ENCODE measurements around the gene SFI1. TPM values are rescaled to one million over a fixed set of nuclear protein-coding genes. Genes with fewer than 3 reads are reported as not detected.

The SFI1 gene
- total RNA-seq, 1 experiment from 2014 or later, result 55.2 TPM

DNA sequence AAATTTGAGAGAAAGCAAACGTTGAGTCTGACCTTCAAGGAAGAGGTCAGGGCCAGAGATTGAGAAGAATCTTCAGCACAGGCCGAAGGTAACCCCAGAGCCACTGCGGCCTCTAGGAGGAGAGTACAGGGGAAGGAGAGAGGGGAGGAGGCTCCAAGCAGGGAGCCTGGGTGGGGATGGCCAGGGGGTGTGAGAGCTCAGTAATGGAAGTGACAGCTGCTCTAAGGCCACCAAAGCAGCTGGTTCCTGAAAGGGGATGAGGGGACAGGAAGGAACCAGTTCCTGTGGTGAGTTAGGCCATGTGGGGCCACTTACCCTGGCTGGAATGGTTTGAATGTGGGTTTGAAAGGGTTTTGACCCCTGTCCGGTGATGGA is 119.6 kb downstream of the SFI1 start:
- peaks cover 4% of the 10 kb centered on the region for H3K36me3 ChIP-seq (ENCODE audit: control insufficient read depth, insufficient read depth, low read length)
- no peaks in the 10 kb centered on the region for H3K9me3 ChIP-seq
- Mint-ChIP-seq H3K4me3 (ENCODE audit: unreplicated experiment) (no peak overlapping the region), H3K4me1 (ENCODE audit: low read depth, unreplicated experiment) (no peaks in the 10 kb centered on the region), H3K9me3 (ENCODE audit: unreplicated experiment) (no peaks in the 10 kb centered on the region), H3K27ac (ENCODE audit: unreplicated experiment) (peak overlapping the region; percentile 25), H3K27me3 (ENCODE audit: insufficient read depth, unreplicated experiment) (no peaks in the 10 kb centered on the region), H3K36me3 (ENCODE audit: insufficient read depth, unreplicated experiment) (peaks cover 72% of the 10 kb centered on the region)
- H3K27me3 ChIP-seq (replicated peaks; ENCODE audit: control insufficient read depth, insufficient read depth, low read length), result no peaks in the 10 kb centered on the region
- CTCF ChIA-PET, result interaction anchor here (0.6 to 1.8 kb wide), 4 partner anchors 15 to 355 kb away, joined by 4 to 5 read pairs (median 4); no protein-coding TSS in a partner anchor
- H3K4me3 ChIP-seq (ENCODE audit: low read depth, low read length), result no peak overlapping the region
- POLR2A ChIA-PET, result interaction anchor here (0.6 kb wide), 1 partner anchor 15 kb away, joined by 3 read pairs; no protein-coding TSS in a partner anchor
- intact Hi-C loops (cut with micrococcal nuclease; ENCODE audit: unreplicated experiment), result loop anchor here (5.0 kb wide), 2 partner anchors 39 to 54 kb away; no protein-coding TSS in a partner anchor
- DNase-seq, result no peak
- TF ChIP-seq, protein P1, sequence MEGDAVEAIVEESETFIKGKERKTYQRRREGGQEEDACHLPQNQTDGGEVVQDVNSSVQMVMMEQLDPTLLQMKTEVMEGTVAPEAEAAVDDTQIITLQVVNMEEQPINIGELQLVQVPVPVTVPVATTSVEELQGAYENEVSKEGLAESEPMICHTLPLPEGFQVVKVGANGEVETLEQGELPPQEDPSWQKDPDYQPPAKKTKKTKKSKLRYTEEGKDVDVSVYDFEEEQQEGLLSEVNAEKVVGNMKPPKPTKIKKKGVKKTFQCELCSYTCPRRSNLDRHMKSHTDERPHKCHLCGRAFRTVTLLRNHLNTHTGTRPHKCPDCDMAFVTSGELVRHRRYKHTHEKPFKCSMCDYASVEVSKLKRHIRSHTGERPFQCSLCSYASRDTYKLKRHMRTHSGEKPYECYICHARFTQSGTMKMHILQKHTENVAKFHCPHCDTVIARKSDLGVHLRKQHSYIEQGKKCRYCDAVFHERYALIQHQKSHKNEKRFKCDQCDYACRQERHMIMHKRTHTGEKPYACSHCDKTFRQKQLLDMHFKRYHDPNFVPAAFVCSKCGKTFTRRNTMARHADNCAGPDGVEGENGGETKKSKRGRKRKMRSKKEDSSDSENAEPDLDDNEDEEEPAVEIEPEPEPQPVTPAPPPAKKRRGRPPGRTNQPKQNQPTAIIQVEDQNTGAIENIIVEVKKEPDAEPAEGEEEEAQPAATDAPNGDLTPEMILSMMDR (IDR thresholded peaks at IDR 0.05; ENCODE audit: insufficient read depth in 1 of 2, low read depth in 1 of 2, low read length in 1 of 2, severe bottlenecking in 1 of 2, unreplicated experiment in 1 of 2), result no peak
- peaks cover 13% of the 10 kb centered on the region for H3K4me1 ChIP-seq
- no TSS peak for BruUV-seq (replicated peaks)

DNA sequence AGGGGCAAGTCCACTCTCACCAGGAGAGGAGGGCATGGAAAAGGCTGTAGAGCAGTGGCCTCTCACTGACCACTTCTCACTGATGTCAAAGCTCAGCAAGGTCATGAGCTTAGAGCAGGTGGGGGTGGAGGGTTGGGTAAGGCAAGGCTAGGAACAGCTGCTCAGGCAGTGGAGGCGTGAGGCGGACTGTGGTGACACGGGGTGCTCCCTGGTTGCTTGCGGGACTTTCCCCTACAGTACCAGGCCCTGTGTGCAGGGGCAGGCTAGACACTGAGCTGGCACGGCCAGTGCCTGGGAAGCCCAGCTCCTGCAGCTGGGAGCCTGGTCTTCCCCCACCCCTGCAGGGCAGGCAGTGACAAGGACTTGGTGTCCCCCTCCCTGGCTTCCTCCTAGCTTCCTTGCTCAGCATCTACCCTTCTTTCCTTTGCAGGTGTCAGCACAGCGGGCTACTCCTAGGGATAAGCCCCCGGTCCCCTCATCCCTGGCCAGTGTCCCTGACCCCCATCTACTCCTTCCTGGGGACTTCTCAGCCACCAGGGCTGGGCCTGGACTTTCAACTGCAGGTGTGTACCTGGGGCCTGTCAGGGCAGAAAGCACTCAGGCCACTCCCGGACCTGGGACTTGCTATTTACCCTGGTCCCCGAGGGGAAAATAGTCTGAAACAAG is 120.1 kb downstream of the SFI1 start:
- H3K27ac Mint-ChIP-seq (ENCODE audit: unreplicated experiment), result peak overlapping the region; percentile 25
- H3K4me3 ChIP-seq (ENCODE audit: low read depth, low read length), result no peak overlapping the region

GRCh38 chr22:31618057-31618456 is 121.7 kb downstream of the SFI1 start:
- POLR2A ChIA-PET, result no interaction called here
- TF ChIP-seq, protein P1 (IDR thresholded peaks at IDR 0.05; ENCODE audit: insufficient read depth in 1 of 2, low read depth in 1 of 2, low read length in 1 of 2, severe bottlenecking in 1 of 2, unreplicated experiment in 1 of 2), result no peak
- Histone ChIP-seq H3K4me3 (ENCODE audit: low read depth, low read length) (no peak overlapping the region), H3K36me3 (ENCODE audit: control insufficient read depth, insufficient read depth, low read length) (peaks cover 4% of the 10 kb centered on the region), H3K27me3 (replicated peaks; ENCODE audit: control insufficient read depth, insufficient read depth, low read length) (no peaks in the 10 kb centered on the region), H3K9me3 (no peaks in the 10 kb centered on the region), H3K4me1 (peaks cover 13% of the 10 kb centered on the region)
- H3K27ac Mint-ChIP-seq (ENCODE audit: unreplicated experiment), result peak overlapping the region; percentile 53
- intact Hi-C loops (cut with micrococcal nuclease; ENCODE audit: unreplicated experiment), result loop anchor here (5.0 kb wide), 2 partner anchors 41 to 56 kb away; no protein-coding TSS in a partner anchor
- H3K4me1 Mint-ChIP-seq (ENCODE audit: low read depth, unreplicated experiment), result no peaks in the 10 kb centered on the region
- CTCF ChIA-PET, result interaction anchor here (0.6 to 1.0 kb wide), 2 partner anchors 61 to 167 kb away, joined by 4 to 5 read pairs; no protein-coding TSS in a partner anchor
- no peaks in the 10 kb centered on the region for H3K27me3 Mint-ChIP-seq (ENCODE audit: insufficient read depth, unreplicated experiment)
- DNase-seq, result no peak
- peaks cover 78% of the 10 kb centered on the region for H3K36me3 Mint-ChIP-seq (ENCODE audit: insufficient read depth, unreplicated experiment)
- no TSS peak for BruUV-seq (replicated peaks)
- H3K4me3 Mint-ChIP-seq (ENCODE audit: unreplicated experiment), result no peak overlapping the region
- no peaks in the 10 kb centered on the region for H3K9me3 Mint-ChIP-seq (ENCODE audit: unreplicated experiment)

More for the DNA sequence above, 120.1 kb downstream of the SFI1 start:
- DNase-seq, result no peak
- H3K27me3 Mint-ChIP-seq (ENCODE audit: insufficient read depth, unreplicated experiment), result no peaks in the 10 kb centered on the region
- Histone ChIP-seq H3K27me3 (replicated peaks; ENCODE audit: control insufficient read depth, insufficient read depth, low read length) (no peaks in the 10 kb centered on the region), H3K9me3 (no peaks in the 10 kb centered on the region), H3K4me1 (peaks cover 13% of the 10 kb centered on the region), H3K36me3 (ENCODE audit: control insufficient read depth, insufficient read depth, low read length) (peaks cover 4% of the 10 kb centered on the region)
- POLR2A ChIA-PET, result interaction anchor here (0.6 kb wide), 1 partner anchor 15 kb away, joined by 3 read pairs; no protein-coding TSS in a partner anchor
- no TSS peak for BruUV-seq (replicated peaks)
- intact Hi-C loops (cut with micrococcal nuclease; ENCODE audit: unreplicated experiment), result loop anchor here (5.0 kb wide), 2 partner anchors 39 to 54 kb away; no protein-coding TSS in a partner anchor
- no peaks in the 10 kb centered on the region for H3K9me3 Mint-ChIP-seq (ENCODE audit: unreplicated experiment)
- TF ChIP-seq, protein P1 (IDR thresholded peaks at IDR 0.05; ENCODE audit: insufficient read depth in 1 of 2, low read depth in 1 of 2, low read length in 1 of 2, severe bottlenecking in 1 of 2, unreplicated experiment in 1 of 2), result no peak
- CTCF ChIA-PET, result interaction anchor here (0.6 to 1.8 kb wide), 6 partner anchors 14 to 354 kb away, joined by 3 to 5 read pairs (median 4); no protein-coding TSS in a partner anchor
- peaks cover 73% of the 10 kb centered on the region for H3K36me3 Mint-ChIP-seq (ENCODE audit: insufficient read depth, unreplicated experiment)
- no peak overlapping the region for H3K4me3 Mint-ChIP-seq (ENCODE audit: unreplicated experiment)
- no peaks in the 10 kb centered on the region for H3K4me1 Mint-ChIP-seq (ENCODE audit: low read depth, unreplicated experiment)
